Testis (tissue), 3 donors: ENCODE measurements around the gene SHLD1. TPM values are rescaled to one million over a fixed set of nuclear protein-coding genes. Genes with fewer than 3 reads are reported as not detected.

Experiments used
- DNase-seq: peaks from one replicate; pipeline ENCODE4 v3.0.0-alpha.2; 2019
- H3K27ac ChIP-seq, 2 donors: fragments of 200-600 bp; sonication (generic); one replicate each; pipeline ENCODE4 v1.5.1; 2019
- H3K27me3 ChIP-seq: fragments of 200-600 bp; sonication (generic); one replicate; pipeline ENCODE4 v1.5.1; 2019
- H3K36me3 ChIP-seq: fragments of 200-600 bp; sonication (generic); one replicate; pipeline ENCODE4 v1.5.1; 2017; ENCODE audit warnings: low read depth; ENCODE audit errors: missing control alignments
- H3K4me1 ChIP-seq: fragments of 200-600 bp; sonication (generic); one replicate; pipeline ENCODE4 v1.5.1; 2019
- H3K4me3 ChIP-seq, 2 donors: fragments of 200-600 bp; sonication (generic); one replicate each; pipeline ENCODE4 v1.5.1; 2017 to 2019
- H3K9me3 ChIP-seq: fragments of 200-600 bp; sonication (generic); one replicate; pipeline ENCODE4 v1.5.1; 2017
- POLR2A ChIP-seq: fragments of 450-650 bp; IDR thresholded peaks from one replicate; pipeline ENCODE4 v1.6.1; 2017; ENCODE audit warnings: antibody characterized with exemption, mild to moderate bottlenecking, moderate library complexity
- WGBS, 2 donors: methylation state at CpG; one replicate each; pipeline ENCODE4 v1.1.5; 2018; 5-methylcytosine and 5-hydroxymethylcytosine counted together
- intact Hi-C: fragments of 100-400 bp; cut with DNase I; formaldehyde crosslinking; loops from one replicate; pipeline ENCODE4 v1.15.1; 2023; ENCODE audit warnings: low total_unique reads
- polyA plus RNA-seq: library from polyadenylated mRNA; stranded (reverse); fragments of 350-450 nt; fragmentation: Illumina TruSeq; extraction: RNeasy Lipid Tissue Mini Kit (QIAGEN cat#74804); gene quantifications from one replicate; pipeline ENCODE4 v1.2.3, GENCODE V29; 2014; ENCODE audit warnings: low read depth, low replicate concordance; ENCODE audit not compliant: insufficient read depth
- total RNA-seq, 2 donors: library from RNA; depleted of rRNA; stranded (reverse); fragments of >200 nt; gene quantifications; one replicate each; pipeline ENCODE4 v1.2.3, GENCODE V29; 2016
- TF ChIP-seq, protein P1 (sequence below), 3 experiments: fragments of 450-650 bp in 2 of 3; fragments of 200-600 bp in 1 of 3; sonication (generic) in 1 of 3; IDR thresholded peaks; one replicate each; pipeline ENCODE4 v1.5.1; 2016 to 2019; ENCODE audit warnings: antibody characterized with exemption in 3 of 3, mild to moderate bottlenecking in 2 of 3, moderate library complexity in 1 of 3

SHLD1 gene
- total and polyA plus RNA-seq, 3 donors from 2014 or later: 2.2 to 6.0 (median 5.4) TPM

DNA sequence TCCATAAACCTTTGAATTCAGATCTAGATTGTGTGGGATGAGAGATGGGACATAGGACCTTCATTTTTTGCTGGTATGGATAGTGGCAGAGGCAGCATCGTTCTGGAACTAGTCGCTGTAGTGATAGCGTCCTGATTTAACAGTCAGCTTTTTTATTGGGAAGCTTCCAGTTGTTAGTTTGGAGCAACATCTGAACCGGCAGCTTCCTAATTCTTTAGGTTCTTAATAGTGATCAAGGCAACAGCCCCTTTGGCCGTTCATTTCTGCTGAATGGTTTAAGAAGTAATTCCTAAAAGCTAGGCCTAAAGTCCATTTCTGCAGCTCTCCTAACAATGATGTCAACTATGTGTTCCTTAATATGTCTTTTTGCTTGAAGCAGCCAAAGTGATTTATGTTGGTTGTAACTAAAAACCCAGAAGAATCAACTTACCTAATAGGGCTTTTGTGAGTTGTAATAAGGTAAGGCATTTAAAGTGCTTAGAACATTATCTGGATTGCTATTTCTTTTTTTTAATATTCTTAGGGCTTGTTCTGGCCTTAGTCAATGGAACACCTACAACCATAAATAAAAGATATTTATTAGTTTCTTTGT lies 90.3 kb downstream of the SHLD1 start:
- Histone ChIP-seq H3K36me3 (no peaks in the 10 kb centered on the region), H3K9me3 (no peaks in the 10 kb centered on the region), H3K27ac (no peak overlapping the region), H3K4me3 (no peak overlapping the region), H3K4me1 (peaks cover 9% of the 10 kb centered on the region), H3K27me3 (no peaks in the 10 kb centered on the region)
- WGBS, 2 donors: 81 to 82% methylated on average over 5 of the region's 5 CpGs
- intact Hi-C loops: no loop called here
- no peak for TF ChIP-seq POLR2A
- TF ChIP-seq, protein P1, sequence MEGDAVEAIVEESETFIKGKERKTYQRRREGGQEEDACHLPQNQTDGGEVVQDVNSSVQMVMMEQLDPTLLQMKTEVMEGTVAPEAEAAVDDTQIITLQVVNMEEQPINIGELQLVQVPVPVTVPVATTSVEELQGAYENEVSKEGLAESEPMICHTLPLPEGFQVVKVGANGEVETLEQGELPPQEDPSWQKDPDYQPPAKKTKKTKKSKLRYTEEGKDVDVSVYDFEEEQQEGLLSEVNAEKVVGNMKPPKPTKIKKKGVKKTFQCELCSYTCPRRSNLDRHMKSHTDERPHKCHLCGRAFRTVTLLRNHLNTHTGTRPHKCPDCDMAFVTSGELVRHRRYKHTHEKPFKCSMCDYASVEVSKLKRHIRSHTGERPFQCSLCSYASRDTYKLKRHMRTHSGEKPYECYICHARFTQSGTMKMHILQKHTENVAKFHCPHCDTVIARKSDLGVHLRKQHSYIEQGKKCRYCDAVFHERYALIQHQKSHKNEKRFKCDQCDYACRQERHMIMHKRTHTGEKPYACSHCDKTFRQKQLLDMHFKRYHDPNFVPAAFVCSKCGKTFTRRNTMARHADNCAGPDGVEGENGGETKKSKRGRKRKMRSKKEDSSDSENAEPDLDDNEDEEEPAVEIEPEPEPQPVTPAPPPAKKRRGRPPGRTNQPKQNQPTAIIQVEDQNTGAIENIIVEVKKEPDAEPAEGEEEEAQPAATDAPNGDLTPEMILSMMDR (IDR thresholded peaks at IDR 0.05): no peak
- no peak for DNase-seq

DNA sequence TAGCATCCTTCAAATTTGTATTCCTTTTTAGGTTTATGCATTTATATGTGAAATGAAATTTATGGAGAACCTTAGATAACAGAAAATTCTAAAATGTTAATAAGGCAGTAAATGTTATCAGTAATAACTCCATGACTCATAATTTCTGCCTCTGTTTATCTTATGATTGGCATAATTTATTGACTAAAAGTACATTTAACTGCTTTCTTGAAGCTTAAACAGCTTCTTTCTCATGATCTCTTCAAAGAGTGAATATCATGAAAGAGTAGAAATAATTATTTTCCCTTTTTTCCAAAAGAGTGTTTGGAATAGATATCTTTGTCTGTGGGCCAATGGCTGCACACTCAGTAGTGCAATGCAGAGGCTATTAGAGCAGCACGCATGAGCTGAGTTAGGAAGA lies 91.3 kb downstream of the SHLD1 start:
- no peak for TF ChIP-seq POLR2A
- TF ChIP-seq, protein P1 (IDR thresholded peaks at IDR 0.05): no peak
- no peak for DNase-seq
- Histone ChIP-seq H3K27me3 (no peaks in the 10 kb centered on the region), H3K4me3 (no peak overlapping the region), H3K27ac (no peak overlapping the region), H3K4me1 (peaks cover 1% of the 10 kb centered on the region), H3K36me3 (no peaks in the 10 kb centered on the region), H3K9me3 (no peaks in the 10 kb centered on the region)
- intact Hi-C loops: no loop called here
- 56 to 85% methylated on average over 1 of the region's 1 CpG for WGBS, 2 donors

DNA sequence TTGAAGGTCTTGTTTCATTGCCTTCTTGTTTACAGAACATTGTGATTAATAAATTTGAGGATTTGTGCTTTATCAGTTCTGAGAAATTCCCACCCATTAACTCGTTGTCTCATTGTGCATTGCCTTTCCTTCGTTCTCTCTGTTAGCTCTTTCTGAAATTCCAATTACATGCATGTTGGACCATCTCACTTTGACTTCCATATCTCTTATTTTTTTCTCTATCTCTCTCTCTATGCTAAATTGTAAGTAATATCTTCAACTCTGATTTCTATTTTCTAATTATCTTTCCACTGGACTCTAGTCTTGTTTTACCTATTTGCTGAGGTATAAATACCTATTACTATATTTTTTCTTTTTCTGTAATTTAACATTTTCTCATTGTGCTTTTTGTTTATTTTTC lies 92.3 kb downstream of the SHLD1 start:
- Histone ChIP-seq H3K36me3 (no peaks in the 10 kb centered on the region), H3K4me3 (no peak overlapping the region), H3K27me3 (no peaks in the 10 kb centered on the region), H3K27ac (no peak overlapping the region), H3K4me1 (no peaks in the 10 kb centered on the region), H3K9me3 (no peaks in the 10 kb centered on the region)
- WGBS, 2 donors: 78 to 82% methylated on average over 2 of the region's 2 CpGs
- intact Hi-C loops: no loop called here
- no peak for TF ChIP-seq POLR2A
- TF ChIP-seq, protein P1 (IDR thresholded peaks at IDR 0.05): no peak
- DNase-seq: no peak

DNA sequence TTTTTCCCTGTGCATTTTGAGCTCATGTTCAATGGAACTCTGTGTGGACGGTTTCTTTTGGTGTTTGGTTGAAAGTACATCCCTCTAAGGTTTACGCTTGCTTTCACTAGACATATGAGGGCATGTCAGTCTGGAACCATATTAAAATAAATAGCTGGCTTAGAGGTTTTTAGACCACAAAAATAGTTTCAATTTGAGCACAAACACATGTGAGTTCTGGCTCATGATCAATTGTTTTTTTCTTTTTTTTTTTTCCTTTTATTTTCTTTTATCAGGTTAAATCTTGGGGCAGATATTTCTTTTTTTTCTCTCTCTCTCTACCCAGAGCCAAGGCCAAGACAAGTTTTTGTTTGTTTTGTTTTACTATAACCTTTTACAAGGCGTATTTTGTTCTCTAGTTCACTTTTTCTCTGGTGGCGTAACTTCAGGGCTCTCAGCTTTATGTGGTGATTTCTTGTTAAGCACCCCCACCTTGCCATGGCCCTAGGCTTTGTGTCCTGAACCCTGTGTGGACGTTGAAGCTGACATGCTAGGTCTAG lies 92.9 kb downstream of the SHLD1 start:
- no peak for DNase-seq
- intact Hi-C loops: no loop called here
- H3K36me3 ChIP-seq: no peaks in the 10 kb centered on the region
- TF ChIP-seq POLR2A: no peak
- H3K27ac ChIP-seq: no peak overlapping the region
- no peaks in the 10 kb centered on the region for H3K4me1 ChIP-seq
- 88 to 92% methylated on average over 5 of the region's 5 CpGs for WGBS, 2 donors
- H3K9me3 ChIP-seq: no peaks in the 10 kb centered on the region
- no peak overlapping the region for H3K4me3 ChIP-seq
- H3K27me3 ChIP-seq: no peaks in the 10 kb centered on the region

DNA sequence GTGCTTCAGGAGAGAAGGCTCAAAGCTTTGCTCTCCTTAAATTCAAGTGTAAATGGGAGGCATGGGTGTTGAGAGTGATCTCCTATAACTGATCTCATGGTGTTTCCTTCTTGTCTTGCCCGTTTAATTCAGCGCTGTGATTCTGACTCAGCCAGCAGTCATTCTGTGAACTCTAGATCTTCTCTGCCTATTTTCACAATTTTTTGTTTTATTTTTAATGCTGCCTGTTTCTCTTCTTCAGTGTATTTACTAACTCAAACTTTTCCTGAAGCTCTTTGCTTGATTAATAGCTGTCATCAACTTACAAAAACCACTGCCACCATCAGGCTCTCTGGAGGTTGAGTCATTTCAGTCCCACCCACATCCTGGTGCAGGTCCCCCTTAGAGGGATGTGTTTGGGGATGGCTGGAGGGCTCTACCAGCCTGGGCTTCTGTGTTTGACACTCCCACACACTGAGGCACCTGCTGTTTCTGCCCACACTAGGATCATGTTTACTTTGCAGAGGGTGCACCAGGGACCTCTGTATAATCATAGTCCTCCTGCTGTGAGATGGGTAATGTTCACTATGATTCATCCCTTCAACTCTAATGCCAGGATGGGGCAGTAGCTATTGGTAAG lies 94.0 kb downstream of the SHLD1 start:
- intact Hi-C loops: no loop called here

More for the DNA sequence above, 94.0 kb downstream of the SHLD1 start:
- H3K27me3 ChIP-seq: no peaks in the 10 kb centered on the region
- H3K36me3 ChIP-seq: no peaks in the 10 kb centered on the region
- DNase-seq: no peak
- H3K27ac ChIP-seq: no peak overlapping the region
- no peaks in the 10 kb centered on the region for H3K4me1 ChIP-seq
- TF ChIP-seq, protein P1 (IDR thresholded peaks at IDR 0.05): no peak
- no peak for TF ChIP-seq POLR2A
- WGBS, 2 donors: 93 to 95% methylated on average over 2 of the region's 2 CpGs
- H3K9me3 ChIP-seq: no peaks in the 10 kb centered on the region
- no peak overlapping the region for H3K4me3 ChIP-seq
